Vagina (tissue), 2 donors: ENCODE data around the gene PPP1R3A. TPM values are rescaled to one million over a fixed set of nuclear protein-coding genes. Genes with fewer than 3 reads are reported as not detected.

ENCODE experiments used
- DNase-seq, 2 donors: peaks; one replicate each; pipeline ENCODE4 v3.0.0-alpha.2; 2017; ENCODE audit errors: extremely low spot score in 2 of 2
- H3K27ac ChIP-seq: fragments of 200-600 bp; sonication (generic); one replicate; pipeline ENCODE4 v1.5.1; 2019
- H3K27me3 ChIP-seq: fragments of 200-600 bp; sonication (generic); one replicate; pipeline ENCODE4 v1.5.1; 2019
- H3K36me3 ChIP-seq, 2 donors: fragments of 200-600 bp; sonication (generic); one replicate each; pipeline ENCODE4 v1.5.1; 2017 to 2019
- H3K4me1 ChIP-seq: fragments of 200-600 bp; sonication (generic); one replicate; pipeline ENCODE4 v1.5.1; 2019
- H3K4me3 ChIP-seq, 2 donors: fragments of 200-600 bp; sonication (generic); 1 replicate in 1 of 2; 2 replicates in 1 of 2; pipeline ENCODE4 v1.5.1; 2016 to 2019
- H3K9me3 ChIP-seq: fragments of 200-600 bp; sonication (generic); one replicate; pipeline ENCODE4 v1.5.1; 2019
- POLR2A ChIP-seq, 2 donors: fragments of 450-650 bp; IDR thresholded peaks; one replicate each; pipeline ENCODE4 v1.6.1; 2017; ENCODE audit warnings: antibody characterized with exemption in 2 of 2, mild to moderate bottlenecking in 2 of 2, moderate library complexity in 2 of 2
- POLR2AphosphoS5 ChIP-seq, 2 donors: sonication (generic); formaldehyde crosslinking; IDR thresholded peaks; one replicate each; pipeline ENCODE4 v1.9.0; 2017; ENCODE audit warnings: antibody characterized with exemption in 2 of 2, mild to moderate bottlenecking in 2 of 2, low read depth in 1 of 2; ENCODE audit not compliant: insufficient read depth in 1 of 2
- intact Hi-C: fragments of 100-400 bp; cut with DNase I; formaldehyde crosslinking; loops from one replicate; pipeline ENCODE4 v1.15.1; 2023
- total RNA-seq: library from RNA; depleted of rRNA; stranded (reverse); fragments of >200 nt; gene quantifications from one replicate; pipeline ENCODE4 v1.2.3, GENCODE V29; 2016
- TF ChIP-seq, protein P1 (sequence below), 3 experiments: fragments of 450-650 bp in 2 of 3; fragments of 200-600 bp in 1 of 3; sonication (generic) in 1 of 3; IDR thresholded peaks; one replicate each; pipeline ENCODE4 v1.5.1; 2017 to 2019; ENCODE audit warnings: antibody characterized with exemption in 3 of 3, mild to moderate bottlenecking in 2 of 3, moderate library complexity in 2 of 3

PPP1R3A gene, protein sequence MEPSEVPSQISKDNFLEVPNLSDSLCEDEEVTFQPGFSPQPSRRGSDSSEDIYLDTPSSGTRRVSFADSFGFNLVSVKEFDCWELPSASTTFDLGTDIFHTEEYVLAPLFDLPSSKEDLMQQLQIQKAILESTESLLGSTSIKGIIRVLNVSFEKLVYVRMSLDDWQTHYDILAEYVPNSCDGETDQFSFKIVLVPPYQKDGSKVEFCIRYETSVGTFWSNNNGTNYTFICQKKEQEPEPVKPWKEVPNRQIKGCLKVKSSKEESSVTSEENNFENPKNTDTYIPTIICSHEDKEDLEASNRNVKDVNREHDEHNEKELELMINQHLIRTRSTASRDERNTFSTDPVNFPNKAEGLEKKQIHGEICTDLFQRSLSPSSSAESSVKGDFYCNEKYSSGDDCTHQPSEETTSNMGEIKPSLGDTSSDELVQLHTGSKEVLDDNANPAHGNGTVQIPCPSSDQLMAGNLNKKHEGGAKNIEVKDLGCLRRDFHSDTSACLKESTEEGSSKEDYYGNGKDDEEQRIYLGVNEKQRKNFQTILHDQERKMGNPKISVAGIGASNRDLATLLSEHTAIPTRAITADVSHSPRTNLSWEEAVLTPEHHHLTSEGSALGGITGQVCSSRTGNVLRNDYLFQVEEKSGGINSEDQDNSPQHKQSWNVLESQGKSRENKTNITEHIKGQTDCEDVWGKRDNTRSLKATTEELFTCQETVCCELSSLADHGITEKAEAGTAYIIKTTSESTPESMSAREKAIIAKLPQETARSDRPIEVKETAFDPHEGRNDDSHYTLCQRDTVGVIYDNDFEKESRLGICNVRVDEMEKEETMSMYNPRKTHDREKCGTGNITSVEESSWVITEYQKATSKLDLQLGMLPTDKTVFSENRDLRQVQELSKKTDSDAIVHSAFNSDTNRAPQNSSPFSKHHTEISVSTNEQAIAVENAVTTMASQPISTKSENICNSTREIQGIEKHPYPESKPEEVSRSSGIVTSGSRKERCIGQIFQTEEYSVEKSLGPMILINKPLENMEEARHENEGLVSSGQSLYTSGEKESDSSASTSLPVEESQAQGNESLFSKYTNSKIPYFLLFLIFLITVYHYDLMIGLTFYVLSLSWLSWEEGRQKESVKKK
- total RNA-seq = not detected

DNA sequence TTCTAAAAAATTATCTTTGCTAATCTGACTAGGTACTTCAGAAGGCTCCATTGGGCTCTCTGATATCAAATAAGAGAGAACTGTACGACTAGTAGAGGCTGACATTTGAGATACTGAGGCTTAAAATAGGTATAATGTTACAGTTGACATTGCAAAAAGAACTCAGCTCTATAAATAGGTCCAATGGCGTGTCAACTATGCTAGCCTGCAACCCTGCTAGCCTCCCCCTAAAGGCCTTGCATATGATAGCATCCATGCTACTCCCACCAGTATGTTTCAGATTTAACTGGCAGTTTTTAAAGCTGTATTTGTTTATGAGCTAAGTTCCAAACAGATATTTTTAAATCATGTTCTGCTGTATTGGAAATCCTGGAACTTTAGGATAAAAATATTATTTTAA is at the start of gene PPP1R3A:
Gene PPP1R3A, minus strand, starts transcription at position 64 of the 400 bp plus-strand sequence. Its CDS starts 13 bp downstream, at position 51.
- no peaks in the 10 kb centered on the region for H3K9me3 ChIP-seq
- intact Hi-C loops = no loop called here
- H3K36me3 ChIP-seq = no peaks in the 10 kb centered on the region
- H3K27ac ChIP-seq = no peak within 1 kb of the TSS
- H3K4me1 ChIP-seq = no peaks in the 10 kb centered on the region
- DNase-seq = no peak
- H3K27me3 ChIP-seq = no peaks in the 10 kb centered on the region
- H3K4me3 ChIP-seq = no peak within 1 kb of the TSS
- TF ChIP-seq POLR2AphosphoS5 (IDR thresholded peaks at IDR 0.05; ENCODE audit: insufficient read depth in 1 of 2, low read depth in 1 of 2) = no peak
- TF ChIP-seq, protein P1, sequence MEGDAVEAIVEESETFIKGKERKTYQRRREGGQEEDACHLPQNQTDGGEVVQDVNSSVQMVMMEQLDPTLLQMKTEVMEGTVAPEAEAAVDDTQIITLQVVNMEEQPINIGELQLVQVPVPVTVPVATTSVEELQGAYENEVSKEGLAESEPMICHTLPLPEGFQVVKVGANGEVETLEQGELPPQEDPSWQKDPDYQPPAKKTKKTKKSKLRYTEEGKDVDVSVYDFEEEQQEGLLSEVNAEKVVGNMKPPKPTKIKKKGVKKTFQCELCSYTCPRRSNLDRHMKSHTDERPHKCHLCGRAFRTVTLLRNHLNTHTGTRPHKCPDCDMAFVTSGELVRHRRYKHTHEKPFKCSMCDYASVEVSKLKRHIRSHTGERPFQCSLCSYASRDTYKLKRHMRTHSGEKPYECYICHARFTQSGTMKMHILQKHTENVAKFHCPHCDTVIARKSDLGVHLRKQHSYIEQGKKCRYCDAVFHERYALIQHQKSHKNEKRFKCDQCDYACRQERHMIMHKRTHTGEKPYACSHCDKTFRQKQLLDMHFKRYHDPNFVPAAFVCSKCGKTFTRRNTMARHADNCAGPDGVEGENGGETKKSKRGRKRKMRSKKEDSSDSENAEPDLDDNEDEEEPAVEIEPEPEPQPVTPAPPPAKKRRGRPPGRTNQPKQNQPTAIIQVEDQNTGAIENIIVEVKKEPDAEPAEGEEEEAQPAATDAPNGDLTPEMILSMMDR (IDR thresholded peaks at IDR 0.05) = no peak
- no peak for TF ChIP-seq POLR2A (IDR thresholded peaks at IDR 0.05)

DNA sequence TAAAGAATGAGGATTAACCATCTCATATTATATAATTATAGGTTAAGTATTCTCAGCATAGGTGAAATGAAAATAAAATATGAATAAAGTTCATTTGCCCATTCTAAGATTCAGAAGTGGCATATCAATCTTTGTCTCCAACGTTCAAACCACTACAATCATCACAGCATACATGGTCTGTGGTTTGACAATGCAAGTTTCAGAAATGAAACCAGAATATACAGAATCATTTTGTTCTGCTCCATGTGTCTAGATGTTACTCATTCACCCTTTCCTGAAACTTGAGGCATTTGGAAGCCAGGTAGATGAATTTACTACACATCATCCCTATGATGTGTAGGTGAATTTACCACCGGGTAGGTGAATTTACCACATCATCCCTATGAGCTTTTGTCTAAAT is 44.5 kb upstream of the PPP1R3A start:
- intact Hi-C loops = no loop called here
- Histone ChIP-seq H3K4me3 (no peak overlapping the region), H3K27me3 (no peaks in the 10 kb centered on the region), H3K36me3 (no peaks in the 10 kb centered on the region), H3K4me1 (no peaks in the 10 kb centered on the region), H3K9me3 (no peaks in the 10 kb centered on the region), H3K27ac (no peak overlapping the region)
- no peak for DNase-seq
- TF ChIP-seq, protein P1 (IDR thresholded peaks at IDR 0.05) = no peak
- TF ChIP-seq POLR2A (IDR thresholded peaks at IDR 0.05) (no peak), POLR2AphosphoS5 (IDR thresholded peaks at IDR 0.05; ENCODE audit: insufficient read depth in 1 of 2, low read depth in 1 of 2) (no peak)

DNA sequence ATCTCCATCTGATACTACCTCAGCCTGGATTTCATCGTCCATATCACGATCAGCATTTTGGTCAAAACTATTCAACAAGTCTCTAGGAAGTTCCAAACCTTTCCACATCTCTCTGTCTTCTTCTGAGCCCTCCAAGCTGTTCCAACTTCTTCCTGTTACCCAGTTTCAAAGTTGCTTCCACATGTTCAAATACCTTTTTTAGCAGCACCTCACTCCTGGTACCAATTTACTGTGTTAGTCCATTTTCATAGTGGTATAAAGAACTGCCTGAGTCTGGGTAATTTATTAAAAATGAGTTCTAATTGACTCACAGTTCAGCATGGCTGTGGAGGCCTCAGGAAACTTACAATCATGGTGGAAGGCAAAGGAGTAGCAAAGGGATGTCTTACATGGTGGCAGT is 41.1 kb upstream of the PPP1R3A start:
- Histone ChIP-seq H3K27me3 (no peaks in the 10 kb centered on the region), H3K9me3 (no peaks in the 10 kb centered on the region), H3K36me3 (no peaks in the 10 kb centered on the region), H3K27ac (no peak overlapping the region), H3K4me1 (no peaks in the 10 kb centered on the region), H3K4me3 (no peak overlapping the region)
- TF ChIP-seq POLR2A (IDR thresholded peaks at IDR 0.05) (no peak), POLR2AphosphoS5 (IDR thresholded peaks at IDR 0.05; ENCODE audit: insufficient read depth in 1 of 2, low read depth in 1 of 2) (no peak)
- TF ChIP-seq, protein P1 (IDR thresholded peaks at IDR 0.05) = no peak
- no peak for DNase-seq
- intact Hi-C loops = no loop called here

DNA sequence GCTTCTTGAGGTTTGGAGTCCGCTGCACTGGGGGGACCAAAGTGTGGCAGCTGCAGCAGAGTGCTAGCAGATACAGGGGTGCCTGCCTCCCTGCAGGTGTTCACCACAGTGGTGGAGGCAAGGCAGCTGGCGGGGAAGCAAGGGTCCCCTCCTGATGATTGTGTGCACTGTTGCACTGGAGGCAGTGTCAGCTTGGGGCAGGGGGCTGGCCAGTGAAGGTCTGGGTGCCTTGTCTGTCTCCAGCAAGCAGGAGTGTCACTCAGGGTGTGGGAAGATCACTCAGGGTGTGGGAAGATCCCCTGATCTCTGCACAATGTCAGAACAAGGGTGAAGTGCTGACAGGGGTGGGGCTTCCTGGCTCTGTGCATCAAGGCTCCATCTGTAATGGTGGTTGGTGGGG is 36.3 kb upstream of the PPP1R3A start:
- Histone ChIP-seq H3K27me3 (no peaks in the 10 kb centered on the region), H3K27ac (no peak overlapping the region), H3K4me1 (no peaks in the 10 kb centered on the region), H3K4me3 (no peak overlapping the region), H3K9me3 (no peaks in the 10 kb centered on the region), H3K36me3 (no peaks in the 10 kb centered on the region)
- intact Hi-C loops = no loop called here
- no peak for DNase-seq
- TF ChIP-seq POLR2A (IDR thresholded peaks at IDR 0.05) = no peak
- no peak for TF ChIP-seq POLR2AphosphoS5 (IDR thresholded peaks at IDR 0.05; ENCODE audit: insufficient read depth in 1 of 2, low read depth in 1 of 2)
- TF ChIP-seq, protein P1 (IDR thresholded peaks at IDR 0.05) = no peak
